ENCODE measurements around the gene CHAT. TPM values are rescaled to one million over a fixed set of nuclear protein-coding genes. Genes with fewer than 3 reads are reported as not detected.

CHAT gene
- total RNA-seq, 1 experiment from 2014 or later = not detected

DNA sequence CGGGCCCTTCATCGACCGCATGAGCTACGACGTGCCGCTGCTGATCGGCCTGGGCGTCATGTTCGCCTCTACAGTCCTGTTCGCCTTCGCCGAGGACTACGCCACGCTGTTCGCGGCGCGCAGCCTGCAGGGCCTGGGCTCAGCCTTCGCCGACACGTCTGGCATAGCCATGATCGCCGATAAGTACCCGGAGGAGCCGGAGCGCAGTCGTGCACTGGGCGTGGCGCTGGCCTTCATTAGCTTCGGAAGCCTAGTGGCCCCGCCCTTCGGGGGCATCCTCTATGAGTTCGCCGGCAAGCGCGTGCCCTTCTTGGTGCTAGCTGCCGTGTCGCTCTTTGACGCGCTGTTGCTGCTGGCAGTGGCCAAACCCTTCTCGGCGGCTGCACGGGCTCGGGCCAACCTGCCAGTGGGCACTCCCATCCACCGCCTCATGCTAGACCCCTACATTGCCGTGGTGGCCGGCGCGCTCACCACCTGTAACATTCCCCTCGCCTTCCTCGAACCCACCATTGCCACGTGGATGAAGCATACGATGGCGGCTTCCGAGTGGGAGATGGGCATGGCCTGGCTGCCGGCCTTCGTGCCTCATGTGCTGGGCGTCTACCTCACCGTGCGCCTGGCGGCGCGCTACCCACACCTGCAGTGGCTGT, 2.5 kb upstream of the CHAT start:
- TF ChIP-seq, protein P1, sequence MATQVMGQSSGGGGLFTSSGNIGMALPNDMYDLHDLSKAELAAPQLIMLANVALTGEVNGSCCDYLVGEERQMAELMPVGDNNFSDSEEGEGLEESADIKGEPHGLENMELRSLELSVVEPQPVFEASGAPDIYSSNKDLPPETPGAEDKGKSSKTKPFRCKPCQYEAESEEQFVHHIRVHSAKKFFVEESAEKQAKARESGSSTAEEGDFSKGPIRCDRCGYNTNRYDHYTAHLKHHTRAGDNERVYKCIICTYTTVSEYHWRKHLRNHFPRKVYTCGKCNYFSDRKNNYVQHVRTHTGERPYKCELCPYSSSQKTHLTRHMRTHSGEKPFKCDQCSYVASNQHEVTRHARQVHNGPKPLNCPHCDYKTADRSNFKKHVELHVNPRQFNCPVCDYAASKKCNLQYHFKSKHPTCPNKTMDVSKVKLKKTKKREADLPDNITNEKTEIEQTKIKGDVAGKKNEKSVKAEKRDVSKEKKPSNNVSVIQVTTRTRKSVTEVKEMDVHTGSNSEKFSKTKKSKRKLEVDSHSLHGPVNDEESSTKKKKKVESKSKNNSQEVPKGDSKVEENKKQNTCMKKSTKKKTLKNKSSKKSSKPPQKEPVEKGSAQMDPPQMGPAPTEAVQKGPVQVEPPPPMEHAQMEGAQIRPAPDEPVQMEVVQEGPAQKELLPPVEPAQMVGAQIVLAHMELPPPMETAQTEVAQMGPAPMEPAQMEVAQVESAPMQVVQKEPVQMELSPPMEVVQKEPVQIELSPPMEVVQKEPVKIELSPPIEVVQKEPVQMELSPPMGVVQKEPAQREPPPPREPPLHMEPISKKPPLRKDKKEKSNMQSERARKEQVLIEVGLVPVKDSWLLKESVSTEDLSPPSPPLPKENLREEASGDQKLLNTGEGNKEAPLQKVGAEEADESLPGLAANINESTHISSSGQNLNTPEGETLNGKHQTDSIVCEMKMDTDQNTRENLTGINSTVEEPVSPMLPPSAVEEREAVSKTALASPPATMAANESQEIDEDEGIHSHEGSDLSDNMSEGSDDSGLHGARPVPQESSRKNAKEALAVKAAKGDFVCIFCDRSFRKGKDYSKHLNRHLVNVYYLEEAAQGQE (IDR thresholded peaks at IDR 0.05; ENCODE audit: insufficient read depth in 1 of 2, low read depth in 2 of 2, low read length in 1 of 2) = no peak
- no peak for TF ChIP-seq POLR2AphosphoS5 (IDR thresholded peaks at IDR 0.05; ENCODE audit: low read depth, low read length)
- TF ChIP-seq, protein P2, sequence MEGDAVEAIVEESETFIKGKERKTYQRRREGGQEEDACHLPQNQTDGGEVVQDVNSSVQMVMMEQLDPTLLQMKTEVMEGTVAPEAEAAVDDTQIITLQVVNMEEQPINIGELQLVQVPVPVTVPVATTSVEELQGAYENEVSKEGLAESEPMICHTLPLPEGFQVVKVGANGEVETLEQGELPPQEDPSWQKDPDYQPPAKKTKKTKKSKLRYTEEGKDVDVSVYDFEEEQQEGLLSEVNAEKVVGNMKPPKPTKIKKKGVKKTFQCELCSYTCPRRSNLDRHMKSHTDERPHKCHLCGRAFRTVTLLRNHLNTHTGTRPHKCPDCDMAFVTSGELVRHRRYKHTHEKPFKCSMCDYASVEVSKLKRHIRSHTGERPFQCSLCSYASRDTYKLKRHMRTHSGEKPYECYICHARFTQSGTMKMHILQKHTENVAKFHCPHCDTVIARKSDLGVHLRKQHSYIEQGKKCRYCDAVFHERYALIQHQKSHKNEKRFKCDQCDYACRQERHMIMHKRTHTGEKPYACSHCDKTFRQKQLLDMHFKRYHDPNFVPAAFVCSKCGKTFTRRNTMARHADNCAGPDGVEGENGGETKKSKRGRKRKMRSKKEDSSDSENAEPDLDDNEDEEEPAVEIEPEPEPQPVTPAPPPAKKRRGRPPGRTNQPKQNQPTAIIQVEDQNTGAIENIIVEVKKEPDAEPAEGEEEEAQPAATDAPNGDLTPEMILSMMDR (IDR thresholded peaks at IDR 0.05) = no peak
- TF ChIP-seq SIN3A (IDR thresholded peaks at IDR 0.05; ENCODE audit: borderline replicate concordance, insufficient read depth, low read depth, low read length) = no peak
- no peak for TF ChIP-seq TCF7L2 (IDR thresholded peaks at IDR 0.05; ENCODE audit: low read depth, low read length)
- H3K9me3 ChIP-seq (ENCODE audit: control insufficient read depth, insufficient read depth, low read depth, low read length) = no peaks in the 10 kb centered on the region
- ATAC-seq (no peak), DNase-seq (ENCODE audit: low read depth, low spot score) (no peak)
- POLR2A ChIA-PET = no interaction called here
- no peak overlapping the region for H3K27ac ChIP-seq (ENCODE audit: low read length)
- BruUV-seq (replicated peaks) = no TSS peak
- in situ Hi-C loops (cut with HindIII; ENCODE audit: low pct_unique_long_range_greater_than_20kb, low sequenced_read_pairs) (no loop called here), intact Hi-C loops (cut with micrococcal nuclease; ENCODE audit: unreplicated experiment) (no loop called here)
- no peaks in the 10 kb centered on the region for H3K4me1 ChIP-seq (ENCODE audit: control insufficient read depth, insufficient read depth, low read length)
- peaks cover 33% of the 10 kb centered on the region for H3K27me3 ChIP-seq (ENCODE audit: control insufficient read depth, insufficient read depth, low read length)
- no peak overlapping the region for H3K4me3 ChIP-seq (ENCODE audit: low read depth in 2 of 2, low read length in 2 of 2)
- H3K36me3 ChIP-seq (ENCODE audit: control insufficient read depth, insufficient read depth, low read length) = no peaks in the 10 kb centered on the region
- CTCF ChIA-PET = no interaction called here

DNA sequence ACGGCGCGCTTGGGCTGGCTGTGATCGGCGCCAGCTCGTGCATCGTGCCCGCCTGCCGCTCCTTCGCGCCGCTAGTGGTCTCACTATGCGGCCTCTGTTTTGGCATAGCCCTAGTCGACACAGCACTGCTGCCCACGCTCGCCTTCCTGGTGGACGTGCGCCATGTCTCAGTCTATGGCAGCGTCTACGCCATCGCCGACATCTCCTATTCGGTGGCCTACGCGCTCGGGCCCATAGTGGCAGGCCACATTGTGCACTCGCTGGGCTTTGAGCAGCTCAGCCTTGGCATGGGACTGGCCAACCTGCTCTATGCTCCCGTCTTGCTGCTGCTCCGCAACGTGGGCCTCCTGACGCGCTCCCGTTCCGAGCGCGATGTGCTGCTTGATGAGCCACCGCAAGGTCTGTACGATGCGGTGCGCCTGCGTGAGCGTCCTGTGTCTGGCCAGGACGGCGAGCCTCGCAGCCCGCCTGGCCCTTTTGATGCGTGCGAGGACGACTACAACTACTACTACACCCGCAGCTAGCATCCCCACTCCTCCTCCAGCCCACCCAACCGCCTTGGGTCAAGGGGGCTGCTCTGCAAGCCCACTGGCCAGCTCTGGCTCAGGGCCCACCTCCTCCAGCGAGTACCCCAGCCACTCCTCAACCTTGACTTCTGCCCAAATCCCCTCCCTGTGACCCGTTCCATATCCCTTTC, 1.9 kb upstream of the CHAT start:
- Histone ChIP-seq H3K27me3 (ENCODE audit: control insufficient read depth, insufficient read depth, low read length) (peaks cover 27% of the 10 kb centered on the region), H3K4me1 (ENCODE audit: control insufficient read depth, insufficient read depth, low read length) (no peaks in the 10 kb centered on the region), H3K27ac (ENCODE audit: low read length) (no peak overlapping the region), H3K36me3 (ENCODE audit: control insufficient read depth, insufficient read depth, low read length) (no peaks in the 10 kb centered on the region), H3K9me3 (ENCODE audit: control insufficient read depth, insufficient read depth, low read depth, low read length) (no peaks in the 10 kb centered on the region), H3K4me3 (ENCODE audit: low read depth in 2 of 2, low read length in 2 of 2) (no peak overlapping the region)
- in situ Hi-C loops (cut with HindIII; ENCODE audit: low pct_unique_long_range_greater_than_20kb, low sequenced_read_pairs) (no loop called here), intact Hi-C loops (cut with micrococcal nuclease; ENCODE audit: unreplicated experiment) (no loop called here)
- ChIA-PET CTCF (interaction anchor here (0.7 kb wide), 1 partner anchor 164 kb away, joined by 4 read pairs; no protein-coding TSS in a partner anchor), POLR2A (no interaction called here)
- no peak for TF ChIP-seq TCF7L2 (IDR thresholded peaks at IDR 0.05; ENCODE audit: low read depth, low read length)
- ATAC-seq (no peak), DNase-seq (ENCODE audit: low read depth, low spot score) (no peak)
- no TSS peak for BruUV-seq (replicated peaks)

All from Panc1 (cell line).